Lower leg skin (tissue), 4 donors: ENCODE results near the gene S100A4. TPM values are rescaled to one million over a fixed set of nuclear protein-coding genes. Genes with fewer than 3 reads are reported as not detected.
A peak's percentile ranks its signal among the peaks of the same experiment; 100 is the strongest.

Source experiments
- DNase-seq, 2 donors: peaks; one replicate each; pipeline ENCODE4 v3.0.0-alpha.2; 2019; ENCODE audit warnings: low spot score in 2 of 2
- H3K4me3 ChIP-seq: fragments of 200-600 bp; sonication (generic); 2 replicates; pipeline ENCODE4 v1.5.1; 2017; ENCODE audit warnings: mild to moderate bottlenecking, low read depth; ENCODE audit not compliant: poor library complexity, severe bottlenecking
- CTCF ChIP-seq, 3 donors: fragments of 450-650 bp; IDR thresholded peaks; one replicate each; pipeline ENCODE4 v1.5.1; 2016; ENCODE audit warnings: antibody characterized with exemption in 3 of 3, mild to moderate bottlenecking in 3 of 3, moderate library complexity in 2 of 3
- POLR2A ChIP-seq, 2 donors: fragments of 450-650 bp; IDR thresholded peaks; one replicate each; pipeline ENCODE4 v1.6.1; 2016 to 2017; ENCODE audit warnings: antibody characterized with exemption in 2 of 2, mild to moderate bottlenecking in 1 of 2, moderate library complexity in 1 of 2
- WGBS, 2 donors: methylation state at CpG; one replicate each; pipeline ENCODE4 v1.1.5; 2018; 5-methylcytosine and 5-hydroxymethylcytosine counted together
- intact Hi-C: fragments of 100-400 bp; cut with DNase I; formaldehyde crosslinking; loops from one replicate; pipeline ENCODE4 v1.15.0; 2023; ENCODE audit warnings: low total_unique reads
- total RNA-seq, 4 donors: library from RNA; depleted of rRNA; stranded (reverse); fragments of >200 nt; gene quantifications; one replicate each; pipeline ENCODE4 v1.1.0, GENCODE V29; 2016

The S100A4 gene
- total RNA-seq, 4 donors from 2014 or later = 94.4 to 215 (median 146) TPM

GRCh38 chr1:153544453-153545066, 1.0 kb downstream of the S100A4 start:
- no peak for TF ChIP-seq CTCF (IDR thresholded peaks at IDR 0.05)
- no peak for TF ChIP-seq POLR2A (IDR thresholded peaks at IDR 0.05)
- WGBS, 2 donors = 7 to 8% methylated on average over 9 to 10 of the region's 10 CpGs
- intact Hi-C loops = no loop called here
- peak overlapping the region; percentile 14 for H3K4me3 ChIP-seq
- no peak for DNase-seq

GRCh38 chr1:153543736-153544135, 1.9 kb downstream of the S100A4 start:
- H3K4me3 ChIP-seq = no peak overlapping the region
- no peak for TF ChIP-seq POLR2A (IDR thresholded peaks at IDR 0.05)
- TF ChIP-seq CTCF (IDR thresholded peaks at IDR 0.05) = no peak
- DNase-seq = no peak
- 42 to 68% methylated on average over 4 of the region's 4 CpGs for WGBS, 2 donors
- intact Hi-C loops = no loop called here

GRCh38 chr1:153542956-153543711, 2.5 kb downstream of the S100A4 start:
- WGBS, 2 donors = 54 to 55% methylated on average over 13 of the region's 13 CpGs
- no peak for TF ChIP-seq POLR2A (IDR thresholded peaks at IDR 0.05)
- no peak for TF ChIP-seq CTCF (IDR thresholded peaks at IDR 0.05)
- intact Hi-C loops = no loop called here
- H3K4me3 ChIP-seq = no peak overlapping the region
- peak in 1 of 2 donors; percentile 80 for DNase-seq

- intact Hi-C loops = no loop called here
- 45 to 52% methylated on average over 13 of the region's 13 CpGs for WGBS, 2 donors
- peak in 1 of 2 donors; percentile 86 for DNase-seq
- H3K4me3 ChIP-seq = no peak overlapping the region
- no peak for TF ChIP-seq CTCF (IDR thresholded peaks at IDR 0.05)
- TF ChIP-seq POLR2A (IDR thresholded peaks at IDR 0.05) = no peak
These were observed 3.7 kb downstream of the S100A4 start for GRCh38 chr1:153541641-153542590.

- intact Hi-C loops = no loop called here
- DNase-seq = peak in 1 of 2 donors; percentile 85
- WGBS, 2 donors = 59 to 68% methylated on average over 11 of the region's 11 CpGs
- H3K4me3 ChIP-seq = no peak within 1 kb of the TSS
- no peak for TF ChIP-seq CTCF (IDR thresholded peaks at IDR 0.05)
- no peak for TF ChIP-seq POLR2A (IDR thresholded peaks at IDR 0.05)
These were observed 4.9 kb downstream of the S100A4 start, which contains the start of gene S100A5 for GRCh38 chr1:153540394-153541361. TSS of gene S100A5 (minus strand) at chr1:153540934. CDS start at chr1:153540191, 743 bp downstream.
